Fibroblast of skin of left biceps (primary cell): ENCODE measurements around the gene C12orf57.
"Not testable (repeated sequence)": the region's sequence is repeated elsewhere in the genome, so short reads cannot be mapped to it uniquely, and the experiment has no call there.

Source experiments
- DNase-seq, 2 experiments: peaks; one replicate each; pipeline ENCODE4 v3.0.0-alpha.2; 2013; ENCODE audit warnings: low read depth in 2 of 2

Gene C12orf57

GRCh38 chr12:6943722-6944380 is at the start of gene C12orf57, which contains the start of gene RNU7-1:
Gene C12orf57, plus strand, starts transcription at chr12:6944022. Its CDS starts 100 bp downstream, at chr12:6944122.
Gene RNU7-1, plus strand, starts transcription at chr12:6943816.
- DNase-seq: peak; percentile 82 to 85

- DNase-seq: no peak
Measured at GRCh38 chr12:6894321-6894720, 49.5 kb upstream of the C12orf57 start.

- DNase-seq: no peak
Measured at GRCh38 chr12:6896846-6897435, 46.9 kb upstream of the C12orf57 start.

GRCh38 chr12:6899427-6899826 is 44.4 kb upstream of the C12orf57 start:
- no peak for DNase-seq

GRCh38 chr12:6899837-6900519 is 43.8 kb upstream of the C12orf57 start:
- no peak for DNase-seq

GRCh38 chr12:6902448-6902847 is 41.4 kb upstream of the C12orf57 start:
- no peak for DNase-seq

- DNase-seq: no peak
Measured at GRCh38 chr12:6903722-6904121, 40.1 kb upstream of the C12orf57 start.

GRCh38 chr12:6904280-6905276 is 39.2 kb upstream of the C12orf57 start, which contains the start of gene LRRC23:
Gene LRRC23, plus strand, starts transcription at chr12:6904822. Its CDS starts 812 bp downstream, at chr12:6905634.
- peak; percentile 83 to 89 for DNase-seq

- DNase-seq: no peak
Measured at GRCh38 chr12:6905414-6906040, 38.3 kb upstream of the C12orf57 start.

GRCh38 chr12:6908141-6908540 is 35.7 kb upstream of the C12orf57 start:
- not testable (repeated sequence) for DNase-seq

GRCh38 chr12:6909421-6910145 is 34.2 kb upstream of the C12orf57 start:
- DNase-seq: no peak

- DNase-seq: no peak
Measured at GRCh38 chr12:6912164-6912935, 31.5 kb upstream of the C12orf57 start.

GRCh38 chr12:6914246-6914946 is 29.4 kb upstream of the C12orf57 start, which contains the start of gene ENO2:
Gene ENO2, plus strand, starts transcription at chr12:6914580. Its CDS starts 1,253 bp downstream, at chr12:6915833.
- no peak for DNase-seq

GRCh38 chr12:6914947-6915788 is 28.7 kb upstream of the C12orf57 start:
- DNase-seq: no peak

GRCh38 chr12:6915789-6916285 is 28.0 kb upstream of the C12orf57 start:
- no peak for DNase-seq

- DNase-seq: no peak
Measured at GRCh38 chr12:6916426-6917200, 27.2 kb upstream of the C12orf57 start.
